Endothelial cell of umbilical vein (primary cell): Measurements from ENCODE around the gene PFKFB1. TPM values are rescaled to one million over a fixed set of nuclear protein-coding genes. Genes with fewer than 3 reads are reported as not detected.

Experiments
- BruUV-seq: library from RNA; stranded (reverse); fragments of 400-500 nt; replicated peaks from 2 replicates; lab custom pipeline; 2021; lab: Mats Ljungman, UMichigan
- CTCF ChIA-PET: fragments of 300-600, 350-600 bp; sonication (Branson Sonifier 250); formaldehyde crosslinking; loops from one replicate; lab custom pipeline; 2021; ENCODE audit warnings: antibody characterized with exemption, inconsistent platforms; lab: Charles Lee
- POLR2A ChIA-PET: fragments of 300-600, 350-600 bp; sonication (Branson Sonifier 250); formaldehyde crosslinking; loops from one replicate; lab custom pipeline; 2021; ENCODE audit warnings: antibody characterized with exemption, inconsistent platforms; lab: Charles Lee
- DNase-seq: peaks from one replicate; pipeline ENCODE4 v3.0.0-alpha.2; 2011; ENCODE audit warnings: low read depth, low spot score
- FAIRE-seq: peaks from 2 replicates; lab custom pipeline; 2011; peaks lifted over from hg19 to GRCh38; lab: Jason Lieb, UNC
- H2AFZ ChIP-seq: 2 replicates; pipeline ENCODE4 v1.6.0; 2012; ENCODE audit warnings: low read depth, low read length, control low read depth, inconsistent platforms
- H3K27ac ChIP-seq: 2 replicates; pipeline ENCODE4 v1.5.1; 2011; ENCODE audit warnings: low read depth, mild to moderate bottlenecking, control low read depth, low read length, moderate library complexity; ENCODE audit not compliant: insufficient read depth
- H3K27me3 ChIP-seq, 2 experiments: 2 replicates each; pipeline versions ENCODE4 v1.6.0 to v1.6.1; 2011; ENCODE audit warnings: low read length in 2 of 2, mixed read lengths in 1 of 2; ENCODE audit not compliant: control insufficient read depth in 2 of 2, insufficient read depth in 2 of 2
- H3K36me3 ChIP-seq, 2 experiments: 2 replicates in 1 of 2; 3 replicates in 1 of 2; pipeline ENCODE4 v1.5.1; 2011; ENCODE audit warnings: low read length in 2 of 2, mild to moderate bottlenecking in 1 of 2, moderate library complexity in 1 of 2; ENCODE audit not compliant: control insufficient read depth in 2 of 2, insufficient read depth in 2 of 2; ENCODE audit errors: extremely low read depth in 1 of 2
- H3K4me1 ChIP-seq: 3 replicates; pipeline ENCODE4 v1.5.1; 2011; ENCODE audit warnings: mild to moderate bottlenecking, low read length; ENCODE audit not compliant: control insufficient read depth, insufficient read depth; ENCODE audit errors: extremely low read depth
- H3K4me2 ChIP-seq: 2 replicates; pipeline ENCODE4 v1.6.1; 2011; ENCODE audit warnings: low read length, control low read depth, mixed read lengths; ENCODE audit not compliant: insufficient read depth
- H3K4me3 ChIP-seq, 3 experiments: fragments of 200-600 bp in 1 of 3; sonication (generic), shearing (Covaris generic) in 1 of 3; replicated peaks in 1 of 3; 2 replicates each; pipeline ENCODE4 v1.5.1; 2011 to 2016; ENCODE audit warnings: control low read depth in 3 of 3, low read length in 3 of 3, mild to moderate bottlenecking in 2 of 3, inconsistent platforms in 1 of 3, low read depth in 1 of 3, moderate library complexity in 1 of 3; ENCODE audit not compliant: insufficient read depth in 1 of 3
- H3K79me2 ChIP-seq: 2 replicates; pipeline ENCODE4 v1.6.0; 2012; ENCODE audit warnings: low read length, inconsistent platforms; ENCODE audit not compliant: control insufficient read depth, insufficient read depth
- H3K9ac ChIP-seq: replicated peaks from 2 replicates; pipeline ENCODE3; 2011; ENCODE audit warnings: low read length, control low read depth; ENCODE audit not compliant: insufficient read depth; ENCODE audit errors: extremely low read depth
- H3K9me1 ChIP-seq: replicated peaks from 3 replicates; pipeline ENCODE4 v1.6.0; 2011; ENCODE audit warnings: mild to moderate bottlenecking, low read length; ENCODE audit not compliant: control insufficient read depth, insufficient read depth; ENCODE audit errors: extremely low read depth
- H3K9me3 ChIP-seq: replicated peaks from 2 replicates; pipeline ENCODE4 v1.5.1; 2012; ENCODE audit warnings: low read length, inconsistent platforms; ENCODE audit not compliant: control insufficient read depth, insufficient read depth
- H4K20me1 ChIP-seq: replicated peaks from 2 replicates; pipeline ENCODE3; 2011; ENCODE audit warnings: mild to moderate bottlenecking, low read length; ENCODE audit not compliant: control insufficient read depth, insufficient read depth; ENCODE audit errors: extremely low read depth
- CTCF ChIP-seq, 2 donors: IDR thresholded peaks; 1 replicate in 1 of 2; 2 replicates in 1 of 2; pipeline ENCODE4 v1.5.1; 2011; ENCODE audit warnings: low read length in 2 of 2, mild to moderate bottlenecking in 2 of 2, moderate library complexity in 2 of 2, control low read depth in 1 of 2, inconsistent platforms in 1 of 2, low read depth in 1 of 2; ENCODE audit not compliant: insufficient read depth in 1 of 2; ENCODE audit errors: extremely low read depth in 1 of 2
- EZH2 ChIP-seq: IDR thresholded peaks from 2 replicates; pipeline ENCODE4 v1.6.1; 2012; ENCODE audit warnings: borderline replicate concordance, low read depth, mild to moderate bottlenecking, moderate library complexity, low read length, inconsistent platforms; ENCODE audit not compliant: severe bottlenecking
- FOS ChIP-seq: IDR thresholded peaks from 2 replicates; pipeline ENCODE4 v1.6.1; 2011; ENCODE audit warnings: mild to moderate bottlenecking, low read length, moderate library complexity, borderline replicate concordance; ENCODE audit not compliant: insufficient read depth
- GATA2 ChIP-seq: IDR thresholded peaks from 2 replicates; pipeline ENCODE4 v1.7.0; 2011; ENCODE audit warnings: low read depth, mild to moderate bottlenecking, moderate library complexity, mixed read lengths, low read length; ENCODE audit not compliant: insufficient read length, insufficient read depth
- JUN ChIP-seq: IDR thresholded peaks from 2 replicates; pipeline ENCODE4 v1.6.1; 2011; ENCODE audit warnings: borderline replicate concordance, low read depth; ENCODE audit not compliant: insufficient read length, insufficient read depth
- MAX ChIP-seq: IDR thresholded peaks from 2 replicates; pipeline ENCODE4 v1.6.1; 2011; ENCODE audit not compliant: insufficient read depth, insufficient read length
- MYC ChIP-seq: IDR thresholded peaks from one replicate; pipeline ENCODE4 v1.6.1; 2011; ENCODE audit warnings: mild to moderate bottlenecking, low read depth, low read length
- POLR2A ChIP-seq: IDR thresholded peaks from 2 replicates; pipeline ENCODE4 v1.6.1; 2012; ENCODE audit warnings: low read depth, mild to moderate bottlenecking, control low read depth, low read length
- POLR2AphosphoS5 ChIP-seq: IDR thresholded peaks from 2 replicates; pipeline ENCODE4 v1.6.1; 2012; ENCODE audit warnings: low read depth, mild to moderate bottlenecking, control low read depth, low read length, moderate library complexity; ENCODE audit not compliant: insufficient read depth
- dilution Hi-C: fragments of 300-500 bp; cut with MboI; formaldehyde crosslinking; loops from one replicate; pipeline ENCODE4 v1.15.0; 2019; ENCODE audit warnings: low sequenced_read_pairs; ENCODE audit not compliant: extremely low pct_ligation_motif_present
- intact Hi-C: fragments of 100-400 bp; cut with micrococcal nuclease; formaldehyde crosslinking; loops from one replicate; pipeline ENCODE4 v1.10.0; 2022
- polyA plus RNA-seq, 4 experiments: library from polyadenylated mRNA; depleted of rRNA in 3 of 4; stranded (reverse) in 3 of 4; unstranded in 1 of 4; fragments of >200 nt; gene quantifications; 2 replicates each; pipeline versions ENCODE4 v1.2.1 to v1.2.3, GENCODE V29; 2011 to 2012; ENCODE audit warnings: missing spikeins in 1 of 4
- total RNA-seq: library from RNA; stranded (reverse); gene quantifications from 2 replicates; pipeline ENCODE4 v1.2.3, GENCODE V29; 2021

Gene PFKFB1
- total and polyA plus RNA-seq, 2 donors (not counting 3 experiments of a cell fraction or from before 2014, with no cell fraction given), result 0.18 to 0.20 TPM

- peak; percentile 93 for FAIRE-seq
- dilution Hi-C loops (no loop called here), intact Hi-C loops (loop anchor here (2.0 kb wide), 1 partner anchor 49 kb away; no protein-coding TSS in a partner anchor)
- ChIA-PET POLR2A (interaction anchor here (0.7 kb wide), 1 partner anchor 368 kb away, joined by 3 read pairs; no protein-coding TSS in a partner anchor), CTCF (interaction anchor here (0.8 to 2.7 kb wide), 2 partner anchors 8 to 13 kb away, joined by 3 to 8 read pairs; partner anchors contain the start of gene APEX2)
- no peak for TF ChIP-seq POLR2AphosphoS5
- peak; percentile 46 for DNase-seq
- H3K9ac ChIP-seq, result no peak overlapping the region
- H3K4me2 ChIP-seq, result peak overlapping the region; percentile 31
- no TSS peak for BruUV-seq
- no peaks in the 10 kb centered on the region for H3K9me3 ChIP-seq
- H4K20me1 ChIP-seq, result no peaks in the 10 kb centered on the region
- no peak overlapping the region for H3K4me3 ChIP-seq
- no peak overlapping the region for H2AFZ ChIP-seq
- H3K36me3 ChIP-seq, result peaks cover 4 to 9% of the 10 kb centered on the region in 2 experiments
- no peaks in the 10 kb centered on the region for H3K27me3 ChIP-seq
- H3K4me1 ChIP-seq, result peaks cover 34% of the 10 kb centered on the region
- peak overlapping the region; percentile 23 for H3K27ac ChIP-seq
- no peaks in the 10 kb centered on the region for H3K79me2 ChIP-seq
- H3K9me1 ChIP-seq, result no peaks in the 10 kb centered on the region
These were observed 13.7 kb upstream of the PFKFB1 start for GRCh38 chrX:55007656-55008055.

- ChIA-PET CTCF (interaction anchor here (0.8 kb wide), 1 partner anchor 13 kb away, joined by 3 read pairs; no protein-coding TSS in a partner anchor), POLR2A (interaction anchor here (0.7 kb wide), 1 partner anchor 368 kb away, joined by 3 read pairs; no protein-coding TSS in a partner anchor)
- BruUV-seq, result TSS peak; percentile 2
- H3K4me1 ChIP-seq, result peaks cover 36% of the 10 kb centered on the region
- intact Hi-C loops, result no loop called here
- H3K9me3 ChIP-seq, result no peaks in the 10 kb centered on the region
- no peaks in the 10 kb centered on the region for H3K9me1 ChIP-seq
- H3K79me2 ChIP-seq, result peaks cover 3% of the 10 kb centered on the region
- no peak overlapping the region for H3K4me3 ChIP-seq
- H3K27me3 ChIP-seq, result no peaks in the 10 kb centered on the region
- no peak for TF ChIP-seq MAX
- no peak for TF ChIP-seq JUN
- no peak for TF ChIP-seq POLR2A
- no peak for TF ChIP-seq GATA2
- TF ChIP-seq FOS, result no peak
- no peak for TF ChIP-seq CTCF (IDR thresholded peaks at IDR 0.05; ENCODE audit: extremely low read depth in 1 of 2, insufficient read depth in 1 of 2, low read depth in 1 of 2, low read length in 2 of 2)
- no peak for TF ChIP-seq POLR2AphosphoS5
- no peak for TF ChIP-seq EZH2
- TF ChIP-seq MYC, result no peak
- H3K9ac ChIP-seq, result no peak overlapping the region
- no peaks in the 10 kb centered on the region for H4K20me1 ChIP-seq
- DNase-seq (no peak), FAIRE-seq (no peak)
- dilution Hi-C loops, result no loop called here
- peaks cover 4 to 9% of the 10 kb centered on the region in 2 experiments for H3K36me3 ChIP-seq
- peak overlapping the region; percentile 31 for H3K4me2 ChIP-seq
- H2AFZ ChIP-seq, result no peak overlapping the region
- peak overlapping the region; percentile 23 for H3K27ac ChIP-seq
These were observed 13.0 kb upstream of the PFKFB1 start for GRCh38 chrX:55006827-55007621.
